ENCODE data around the gene CACNA1S.

Gene CACNA1S

DNA sequence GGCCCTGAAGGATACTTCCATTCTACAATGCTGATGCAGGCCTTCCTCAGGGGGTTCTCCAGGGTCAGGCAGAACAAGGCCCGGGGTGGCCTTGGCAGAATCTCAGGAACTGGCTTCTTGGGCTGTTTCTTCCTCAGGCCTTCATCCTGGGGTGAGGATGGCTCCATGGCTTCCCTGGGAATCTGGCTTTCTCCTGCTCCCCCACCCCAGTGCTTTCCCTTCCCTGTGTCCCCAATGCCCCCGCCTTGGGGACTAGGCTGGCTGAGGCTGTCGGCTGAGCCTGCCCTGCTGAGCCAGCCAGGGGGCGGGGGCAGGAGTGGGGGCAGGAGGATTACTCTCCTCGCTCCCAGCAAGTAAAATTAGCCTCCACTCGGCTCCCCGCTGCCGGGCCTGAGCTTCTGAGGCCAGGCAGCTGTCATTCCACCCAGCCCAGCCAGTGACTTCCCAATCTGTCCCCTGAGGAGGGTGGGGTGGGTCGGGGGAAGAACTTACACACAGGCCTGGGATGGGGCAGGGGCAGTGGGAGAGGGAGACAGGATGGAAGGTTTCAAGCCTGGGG is at the start of gene CACNA1S:
Gene CACNA1S, minus strand, starts transcription at position 254 of the 559 bp plus-strand sequence. Its CDS starts 87 bp downstream, at position 167.
- DNase-seq (ENCODE audit: low spot score), result no peak

DNA sequence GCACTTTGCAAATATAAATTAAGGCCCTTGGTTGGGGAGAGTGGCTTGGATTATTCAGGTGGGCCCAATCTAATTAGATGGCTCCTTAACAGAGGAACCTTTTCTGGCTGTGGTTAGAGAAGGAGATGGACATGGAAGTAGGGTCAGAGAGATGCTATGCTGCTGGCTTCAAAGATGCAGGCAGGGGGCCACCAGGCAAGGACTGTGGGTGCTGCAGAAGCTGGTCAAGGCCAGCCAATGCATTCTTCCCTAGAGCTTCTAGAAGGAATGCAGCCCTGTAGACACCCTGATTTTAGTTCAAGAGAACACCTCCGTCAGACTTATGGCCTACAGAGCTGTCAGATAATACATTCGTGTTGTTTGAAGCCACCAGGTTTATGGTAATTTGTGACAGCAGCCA is 45.7 kb upstream of the CACNA1S start:
- no peak for DNase-seq (ENCODE audit: low spot score)

DNA sequence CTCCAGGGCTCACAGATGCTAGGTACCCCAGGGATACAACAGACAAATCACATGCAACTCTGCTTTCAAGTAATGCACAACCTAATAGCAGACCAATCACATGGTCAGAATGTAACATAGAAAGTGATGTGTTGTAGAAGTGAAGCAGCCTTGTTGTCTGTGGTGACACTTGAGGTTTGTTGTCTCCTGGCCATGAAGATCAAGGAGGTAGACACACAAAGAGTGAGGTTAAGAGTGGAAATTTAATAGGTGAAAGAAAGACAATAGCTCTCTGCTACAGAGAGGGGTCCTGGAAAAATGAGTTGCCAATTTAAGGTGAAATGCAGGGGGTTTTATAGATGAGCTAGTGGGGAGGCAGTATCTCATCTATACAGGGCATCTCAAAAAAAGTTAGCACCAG is 44.6 kb upstream of the CACNA1S start:
- DNase-seq (ENCODE audit: low spot score), result no peak

DNA sequence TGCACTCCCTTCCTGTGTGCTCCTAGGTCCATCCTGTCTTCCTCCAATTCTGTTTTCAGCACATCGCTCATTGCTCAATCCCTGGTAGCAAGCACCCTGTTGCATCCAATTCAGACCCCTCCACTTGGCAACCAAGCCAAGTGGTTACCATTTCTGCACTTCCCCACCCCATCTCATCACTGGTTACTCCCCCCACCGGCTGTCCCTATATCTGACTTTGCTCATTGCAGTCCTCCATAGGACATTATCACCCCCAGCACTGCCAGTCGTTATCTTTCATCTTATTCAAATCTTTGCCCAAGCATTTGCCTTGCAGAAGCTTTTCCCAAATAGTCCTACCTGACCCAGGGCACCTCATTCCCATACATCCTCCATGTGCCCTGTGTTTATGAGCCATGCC is 44.1 kb upstream of the CACNA1S start:
- DNase-seq (ENCODE audit: low spot score), result no peak

DNA sequence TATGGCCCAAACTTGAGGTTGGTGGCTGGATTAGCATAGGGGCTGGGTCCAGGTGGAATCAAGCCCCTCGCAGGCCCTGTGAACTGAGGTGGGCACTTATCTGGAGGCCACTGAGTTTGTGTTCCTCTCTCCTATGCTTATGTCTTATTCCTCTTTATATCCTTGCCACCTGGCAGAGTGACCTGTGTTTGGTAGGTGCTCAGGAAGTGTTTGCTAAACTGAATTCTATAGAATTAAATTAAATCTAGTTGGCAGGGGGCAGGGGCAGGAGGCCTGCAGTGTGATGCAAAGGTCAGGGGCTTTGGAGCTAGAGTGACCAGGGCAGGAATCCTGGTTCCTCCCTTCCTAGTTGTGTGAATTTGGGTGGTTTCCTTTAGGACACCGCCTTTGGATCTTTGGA is 43.1 kb upstream of the CACNA1S start:
- DNase-seq (ENCODE audit: low spot score), result no peak

DNA sequence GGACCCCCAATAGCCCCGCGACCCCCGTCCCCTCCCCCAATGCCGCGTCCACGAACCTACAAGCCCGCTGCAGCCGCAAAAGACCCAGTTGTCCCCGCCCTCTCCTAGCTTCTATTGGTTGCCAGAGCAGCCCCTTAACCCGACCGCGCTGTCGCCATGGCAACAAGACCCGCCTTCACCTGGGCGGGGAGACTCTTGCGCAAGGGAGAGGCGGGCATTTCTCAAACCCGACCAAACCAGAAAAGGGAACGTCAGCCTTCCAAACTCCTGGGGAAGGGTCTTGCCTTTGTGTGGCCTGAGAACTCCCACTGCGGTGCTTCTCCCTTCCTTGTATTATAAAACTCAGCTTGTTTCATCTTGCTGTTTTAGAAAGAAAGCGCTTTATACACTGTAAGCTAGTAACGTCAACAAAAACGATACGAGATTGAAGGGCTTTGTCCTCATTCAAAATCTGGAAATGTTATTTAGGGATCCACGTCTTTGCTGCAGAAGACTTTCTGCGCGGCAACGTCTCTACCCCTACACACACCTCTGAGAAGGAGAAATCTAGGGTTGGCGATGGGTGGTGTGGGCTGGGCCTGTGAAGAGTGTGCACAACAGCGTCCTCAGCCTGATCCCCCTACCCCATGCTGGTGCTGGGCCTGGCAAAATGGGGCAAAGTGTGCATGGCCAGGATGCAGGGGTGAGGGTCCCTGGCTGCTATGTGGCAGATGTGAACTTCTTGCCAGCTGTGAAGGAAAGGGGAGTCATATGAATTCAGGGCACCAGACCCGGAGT is 42.4 kb upstream of the CACNA1S start, which contains the start of gene TMEM9:
Gene TMEM9, minus strand, starts transcription at position 86 of the 777 bp plus-strand sequence. CDS start 551 bp downstream, outside the sequence.
- peak; percentile 98 for DNase-seq (ENCODE audit: low spot score)

DNA sequence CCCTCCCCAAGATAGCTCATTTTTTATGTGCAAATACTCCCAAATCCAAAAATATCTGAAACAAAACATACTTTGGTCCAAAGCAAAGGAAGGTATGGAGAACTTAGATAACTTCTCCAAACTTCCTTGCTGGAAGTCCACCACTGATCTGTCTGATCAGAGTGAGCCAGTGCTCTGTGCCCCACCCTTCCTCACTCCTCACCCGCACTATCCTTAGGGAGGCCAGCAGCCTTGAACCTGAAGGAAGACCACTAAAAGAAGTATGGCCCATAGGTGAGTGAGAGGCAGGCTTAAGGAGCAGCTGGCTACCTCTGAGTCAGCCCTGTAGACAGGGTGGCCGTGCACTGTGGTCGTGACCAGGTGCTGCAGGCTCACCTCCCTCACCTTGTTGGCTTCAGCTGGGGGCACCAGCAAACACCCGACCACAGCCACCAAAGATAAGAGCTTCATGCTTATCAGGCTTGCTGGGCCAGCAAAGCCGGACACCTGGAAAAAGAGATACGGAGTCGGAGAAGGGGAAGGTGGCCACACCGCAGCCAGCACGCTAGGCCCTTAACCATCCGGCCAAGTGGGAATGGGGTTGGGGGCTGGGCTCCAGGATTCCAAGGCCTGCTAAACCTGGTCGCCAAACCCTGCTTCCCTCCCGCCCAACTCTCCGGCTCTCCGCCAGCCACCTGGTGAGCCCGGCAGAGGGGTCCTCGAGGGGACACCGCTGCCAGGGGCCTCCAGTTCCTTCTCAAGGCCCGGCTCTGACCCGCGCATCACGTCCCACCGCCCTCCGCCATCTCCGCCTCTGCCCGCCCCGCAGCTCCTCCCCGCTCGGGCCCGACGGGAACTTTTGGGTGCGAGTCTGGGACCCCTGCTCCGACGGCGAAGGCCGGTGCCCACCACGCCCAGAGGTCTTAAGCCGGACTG is 41.5 kb upstream of the CACNA1S start:
- DNase-seq (ENCODE audit: low spot score), result no peak

DNA sequence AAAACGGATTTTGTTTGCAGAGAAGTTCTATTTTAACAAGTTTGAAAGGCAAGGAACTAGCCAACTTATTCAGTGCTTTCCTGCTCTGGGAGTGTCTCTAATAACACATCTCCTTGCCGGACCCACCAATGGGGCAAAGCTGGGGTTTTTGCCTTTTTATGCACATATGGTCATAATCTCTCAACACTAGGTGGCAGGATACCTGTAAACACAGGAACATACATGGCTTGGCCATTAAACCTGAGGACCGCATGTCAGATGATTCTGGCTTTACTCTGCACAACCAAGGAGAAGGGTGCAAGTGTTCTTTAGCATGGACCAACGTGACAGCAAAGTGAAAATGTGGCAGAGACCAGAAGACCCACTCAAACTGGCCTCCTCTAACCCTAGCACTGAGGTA is 37.2 kb upstream of the CACNA1S start:
- no peak for DNase-seq (ENCODE audit: low spot score)

DNA sequence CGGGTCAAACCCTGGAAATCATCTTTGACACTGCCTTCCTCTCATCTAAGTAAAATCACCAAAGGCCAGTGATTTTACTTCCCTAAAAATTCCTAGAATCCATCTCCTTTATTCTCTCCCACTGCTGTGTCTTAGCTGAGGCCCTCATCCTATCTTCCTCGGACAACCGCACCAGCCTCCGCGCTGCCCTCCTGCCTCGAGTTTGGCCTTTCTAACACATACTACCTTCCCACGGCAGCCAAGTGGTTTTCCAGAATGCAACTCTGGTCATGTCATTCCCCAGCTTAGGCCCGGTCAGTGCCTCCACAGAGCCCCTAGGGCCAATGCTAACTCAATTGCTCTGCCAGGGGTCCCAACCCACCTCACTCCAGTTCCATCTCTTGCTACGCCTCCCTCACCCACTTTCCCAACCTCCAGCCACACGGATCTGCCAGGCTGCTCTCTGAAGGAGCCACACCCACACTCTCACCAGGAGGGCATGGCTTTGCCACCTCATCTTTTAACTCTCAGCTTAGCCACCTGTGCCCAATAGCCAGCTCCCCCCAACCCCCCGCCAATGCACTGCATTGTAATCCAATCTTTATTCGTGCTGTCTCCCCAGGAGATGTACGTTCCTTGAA is 35.3 kb upstream of the CACNA1S start:
- no peak for DNase-seq (ENCODE audit: low spot score)

DNA sequence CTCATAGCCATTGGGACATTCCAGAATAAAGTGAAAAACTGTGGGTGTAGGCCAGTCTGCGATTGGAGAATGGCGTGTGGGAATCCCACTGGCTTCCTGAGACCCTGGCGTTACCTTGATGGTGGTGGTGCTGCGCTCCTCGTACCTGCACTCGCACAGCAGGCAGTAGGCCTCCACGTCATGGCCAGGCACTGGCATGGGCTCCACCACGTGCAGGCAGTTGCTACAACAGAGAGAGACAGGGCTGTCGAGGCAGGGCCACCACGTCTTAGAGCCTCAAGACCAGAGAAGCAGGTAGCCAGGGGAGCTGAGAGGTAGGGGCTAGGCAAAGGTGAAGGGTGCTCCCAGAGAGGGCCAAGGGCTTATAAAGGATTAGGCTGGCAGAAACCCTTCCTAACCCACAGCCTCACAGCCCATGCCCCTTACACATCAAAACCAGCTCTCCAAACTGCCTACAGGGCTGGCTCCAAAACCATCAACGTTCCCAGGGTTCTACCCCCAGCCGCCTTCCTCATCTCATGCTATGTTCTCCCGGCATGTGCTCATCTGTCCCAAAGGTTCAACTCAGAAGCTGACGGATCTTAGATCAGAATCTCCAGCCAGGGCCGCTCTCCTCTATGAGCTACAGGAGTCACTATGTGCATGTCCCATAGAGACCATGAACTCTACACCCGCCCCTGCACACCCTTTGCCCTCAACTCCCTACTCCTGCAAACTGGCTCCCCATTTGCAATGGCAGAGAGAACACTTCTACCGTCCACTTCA is 34.6 kb upstream of the CACNA1S start:
- DNase-seq (ENCODE audit: low spot score), result no peak

DNA sequence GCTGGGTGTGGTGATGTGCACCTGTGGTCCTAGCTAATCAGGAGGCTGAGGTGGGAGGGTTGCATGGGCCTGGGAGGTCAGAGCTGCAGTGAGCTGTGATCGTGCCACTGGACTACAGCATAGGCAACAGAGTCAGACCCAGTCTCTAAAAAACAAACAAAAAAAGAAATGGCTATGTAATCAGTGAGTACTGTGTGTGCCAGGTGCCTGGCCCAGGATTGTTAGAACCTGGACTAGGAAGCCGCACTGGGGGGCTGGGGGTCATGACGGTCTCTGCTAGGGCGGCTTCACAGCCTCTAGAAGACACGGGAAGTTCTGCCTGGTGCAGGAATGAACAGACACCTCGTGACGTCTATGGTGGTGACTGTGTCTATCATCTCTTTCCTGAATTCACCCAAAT is 33.6 kb upstream of the CACNA1S start:
- DNase-seq (ENCODE audit: low spot score), result no peak

DNA sequence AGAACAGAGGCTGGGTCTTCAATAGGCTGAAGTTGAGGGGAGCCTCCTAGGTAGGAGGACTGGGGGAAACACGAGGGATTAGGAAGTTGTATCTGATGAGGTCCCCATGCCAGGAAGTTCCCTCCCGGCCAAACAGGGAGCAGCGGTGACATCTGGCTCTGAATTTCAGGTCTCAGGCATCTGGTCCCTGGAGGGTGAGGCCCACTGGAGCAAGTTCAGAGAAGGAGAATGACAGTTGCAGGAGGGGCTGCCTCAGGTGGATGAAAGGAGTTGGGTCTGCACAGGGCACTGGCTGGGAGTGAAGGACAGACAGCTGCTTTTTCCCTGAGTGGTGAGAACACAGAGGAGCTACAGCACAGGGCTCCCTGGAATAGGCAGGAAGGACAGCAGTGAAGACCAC is 32.9 kb upstream of the CACNA1S start:
- DNase-seq (ENCODE audit: low spot score), result no peak

DNA sequence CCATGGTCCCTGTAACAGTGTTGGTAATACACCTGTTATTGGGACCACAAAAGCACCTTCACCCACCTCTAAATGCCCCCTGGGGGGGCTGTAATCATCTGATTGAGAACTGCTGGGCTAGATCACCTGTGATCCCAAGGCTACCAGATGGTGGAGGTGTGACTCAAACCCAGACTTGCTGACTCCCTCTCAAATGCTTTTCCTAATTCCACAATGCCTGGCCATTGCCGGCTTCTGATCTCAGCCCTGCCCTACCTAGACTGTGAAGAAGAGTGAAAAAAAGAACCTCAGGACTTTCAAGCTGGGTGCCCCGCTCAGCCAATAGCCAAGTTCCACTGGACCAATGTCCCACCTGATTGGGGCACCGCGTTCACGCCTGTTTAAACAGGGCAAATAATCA is 32.5 kb upstream of the CACNA1S start:
- DNase-seq (ENCODE audit: low spot score), result no peak

DNA sequence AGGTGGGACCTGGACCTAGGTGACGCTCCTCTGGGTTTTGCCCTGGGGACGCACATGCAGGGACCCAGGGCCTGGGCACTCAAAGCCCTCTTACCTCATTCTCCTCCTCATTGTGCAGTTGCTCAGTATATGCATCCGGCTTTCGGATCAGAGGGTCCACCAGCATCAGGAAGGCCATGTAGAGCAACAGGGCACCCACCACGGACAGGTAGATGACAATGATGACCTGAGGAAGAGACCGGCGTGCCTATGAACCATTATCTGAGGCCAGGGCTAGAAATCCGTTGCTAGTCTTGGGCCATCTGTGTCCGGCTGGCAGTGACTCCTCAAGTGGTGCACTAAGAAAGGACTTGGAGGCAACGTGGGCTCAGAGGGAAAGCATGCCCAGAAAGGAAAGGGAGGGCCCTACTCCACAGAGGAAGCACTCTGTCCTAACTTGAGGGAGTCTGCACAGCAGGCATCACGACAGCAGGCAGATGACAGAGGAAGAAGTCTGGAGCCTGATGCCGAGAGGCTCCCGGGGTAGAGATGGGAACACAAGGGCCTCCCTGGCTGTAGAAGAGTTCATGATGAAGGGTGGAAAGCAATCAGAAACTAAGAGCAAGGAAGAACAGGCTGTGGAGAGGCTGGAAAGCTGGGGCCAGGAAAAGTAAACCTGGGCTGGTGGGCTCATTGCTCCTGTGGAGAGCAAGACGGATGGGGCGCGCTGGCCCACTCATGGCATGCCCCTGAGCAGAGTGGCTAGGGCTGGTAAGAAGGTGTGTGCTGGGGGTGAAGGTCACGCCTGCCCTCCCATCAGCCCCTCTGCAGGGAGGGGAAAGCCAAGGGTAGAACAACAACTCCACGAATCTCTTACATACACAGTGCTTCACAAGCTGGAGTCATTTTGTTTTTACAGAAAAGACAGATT is 31.8 kb upstream of the CACNA1S start:
- DNase-seq (ENCODE audit: low spot score), result no peak

DNA sequence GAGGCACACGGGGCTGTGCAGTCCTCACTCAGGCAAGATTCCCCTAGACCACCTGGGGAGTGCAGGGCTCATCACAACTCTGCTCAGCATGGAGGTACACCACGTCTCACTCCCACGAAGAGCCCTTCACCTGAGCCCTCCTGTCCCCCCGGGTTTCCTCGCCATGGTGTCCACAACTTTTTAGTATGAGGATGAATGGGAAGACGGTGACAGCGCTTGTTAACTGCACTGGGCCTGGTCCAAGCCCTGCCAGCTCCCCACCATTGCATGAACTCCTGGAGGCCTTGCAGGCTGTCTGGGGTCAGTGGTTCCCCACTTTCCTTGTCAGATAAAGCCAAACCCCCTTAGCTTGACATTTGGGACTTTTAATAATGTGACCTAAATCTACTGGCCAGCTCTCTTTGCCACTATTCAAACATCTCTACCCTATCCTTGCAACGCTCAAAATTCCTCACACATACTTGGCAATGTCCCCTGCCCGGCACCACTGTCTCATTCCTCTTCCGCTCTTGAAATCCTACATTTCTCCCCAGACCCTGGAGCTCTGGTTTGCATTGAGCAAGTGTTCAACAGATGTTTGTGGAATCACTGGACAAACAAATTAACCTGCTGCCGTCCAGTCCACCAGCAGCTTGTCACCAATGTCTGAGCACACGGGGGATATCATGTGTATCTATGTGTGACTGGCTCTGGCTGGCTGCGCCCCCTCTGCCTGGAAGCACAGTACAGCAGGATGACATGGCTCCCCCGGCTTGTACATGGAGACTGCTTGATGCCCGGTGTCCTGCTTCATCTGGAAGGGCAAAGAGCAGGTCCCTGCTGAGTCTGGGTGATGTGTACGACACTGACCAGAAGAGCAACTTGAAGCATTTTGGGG is 30.9 kb upstream of the CACNA1S start:
- no peak for DNase-seq (ENCODE audit: low spot score)

DNA sequence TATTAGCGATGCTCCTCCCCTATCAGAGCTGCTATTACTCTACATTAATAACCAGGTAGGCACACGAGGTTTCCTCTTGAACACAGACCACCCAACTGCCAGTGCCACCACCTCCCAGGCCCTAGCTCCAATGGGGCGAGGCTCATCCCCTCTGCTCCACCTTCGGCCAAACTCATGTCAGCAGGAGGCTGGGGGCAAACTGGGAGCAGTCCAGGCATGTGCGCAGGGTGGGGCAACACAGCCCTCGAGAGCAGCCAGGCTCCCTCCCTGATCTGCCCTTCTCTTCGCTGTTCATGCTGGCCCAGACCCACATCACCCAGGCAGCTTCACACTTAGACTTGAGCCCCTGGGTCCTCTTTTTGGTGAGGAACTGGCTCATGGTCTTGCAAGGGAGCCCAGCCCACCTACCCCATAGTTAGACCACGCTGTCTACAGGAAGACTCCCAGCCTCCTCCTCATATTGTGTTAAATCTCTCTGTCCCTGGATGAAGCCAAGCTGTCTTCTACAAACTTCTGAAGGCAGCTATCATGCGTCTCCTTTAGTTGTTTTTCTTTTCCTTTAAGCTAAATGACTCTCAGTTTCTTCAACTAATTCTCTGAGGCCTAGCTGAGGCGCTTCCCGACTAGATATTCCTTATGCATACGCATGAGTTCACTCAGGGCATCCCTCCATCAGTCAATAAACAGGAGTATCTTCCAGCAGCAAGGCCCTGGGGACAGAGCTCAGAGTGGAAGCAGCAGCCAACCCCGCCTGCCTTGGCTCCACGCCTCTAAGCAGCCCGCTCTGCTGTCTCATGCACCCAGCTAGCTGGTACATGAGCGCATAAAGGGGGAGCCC is 30.0 kb upstream of the CACNA1S start:
- no peak for DNase-seq (ENCODE audit: low spot score)

DNA sequence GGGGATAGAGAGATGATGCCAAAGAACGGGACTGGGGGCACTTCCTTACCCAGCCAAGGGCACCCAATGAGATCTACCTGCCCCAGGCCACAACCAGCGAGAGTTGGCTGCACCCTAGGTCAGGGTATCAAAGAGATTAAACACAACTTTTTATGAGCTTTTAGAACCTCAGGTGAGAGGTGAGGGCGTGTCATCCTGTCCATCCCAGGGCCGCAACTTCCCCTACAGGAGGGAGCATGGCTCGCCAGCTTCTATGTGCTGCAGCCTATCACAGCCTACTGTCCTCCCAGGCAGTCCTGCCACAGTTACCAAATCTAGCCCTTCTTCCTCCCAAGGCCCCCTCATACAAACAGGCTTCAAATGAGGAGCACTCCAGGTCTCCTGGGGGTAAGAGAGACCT is 29.2 kb upstream of the CACNA1S start:
- no peak for DNase-seq (ENCODE audit: low spot score)

DNA sequence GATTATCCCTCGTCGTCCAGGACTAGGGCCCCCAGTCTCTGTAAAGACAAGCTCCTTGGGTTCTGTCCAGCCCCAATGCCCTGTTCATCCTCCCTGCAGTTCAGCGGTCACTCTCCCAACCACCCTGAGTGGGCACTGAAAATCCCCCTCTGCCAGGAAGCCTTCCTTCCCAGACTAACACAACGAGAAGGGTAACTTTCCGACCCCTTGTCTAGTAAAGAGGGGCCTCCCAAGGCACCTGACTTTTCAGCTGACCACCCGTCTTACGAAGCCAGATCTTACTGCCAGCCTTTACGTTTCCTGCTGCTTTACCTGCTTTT is 28.7 kb upstream of the CACNA1S start:
- DNase-seq (ENCODE audit: low spot score), result no peak
